Natural killer cell (primary cell): Measurements from ENCODE around the gene LRG1. TPM values are rescaled to one million over a fixed set of nuclear protein-coding genes. Genes with fewer than 3 reads are reported as not detected.

ENCODE experiments used
- ATAC-seq, 3 donors: fragments of 150-1000 bp in 2 of 3; fragments of 200-7000 bp in 1 of 3; cut with Tn5 transposase; 1 replicate in 1 of 3; 2 replicates in 2 of 3; pipeline ENCODE4 v1.10.0; 2021; ENCODE audit warnings: mild to moderate bottlenecking in 2 of 3, moderate library complexity in 2 of 3
- DNase-seq, 2 donors: peaks; one replicate each; pipeline versions ENCODE4 v3.0.0 to v3.0.0-alpha.2; 2013 to 2021; ENCODE audit warnings: mixed read lengths in 1 of 2
- H3K27ac ChIP-seq: one replicate; pipeline ENCODE4 v1.5.1; 2013; ENCODE audit warnings: mild to moderate bottlenecking, low read length
- H3K27me3 ChIP-seq: one replicate; pipeline ENCODE4 v1.6.1; 2013; ENCODE audit warnings: low read length; ENCODE audit not compliant: control insufficient read depth, insufficient read depth
- H3K36me3 ChIP-seq: one replicate; pipeline ENCODE4 v1.6.1; 2013; ENCODE audit warnings: low read length; ENCODE audit not compliant: control insufficient read depth, insufficient read depth
- H3K4me1 ChIP-seq: one replicate; pipeline ENCODE4 v1.6.1; 2013; ENCODE audit warnings: low read length; ENCODE audit not compliant: control insufficient read depth, insufficient read depth
- H3K4me3 ChIP-seq: one replicate; pipeline ENCODE4 v1.5.1; 2013; ENCODE audit warnings: low read length
- H3K9me3 ChIP-seq: one replicate; pipeline ENCODE4 v1.6.1; 2013; ENCODE audit warnings: low read length; ENCODE audit not compliant: control insufficient read depth, insufficient read depth
- H3K27ac Mint-ChIP-seq, 2 donors: one replicate each; pipeline ENCODE4 v1.8.0; 2022; ENCODE audit warnings: mild to moderate bottlenecking in 2 of 2, mixed read lengths in 2 of 2, moderate library complexity in 1 of 2
- H3K27me3 Mint-ChIP-seq, 2 donors: one replicate each; pipeline ENCODE4 v1.8.0; 2022; ENCODE audit warnings: low read depth in 2 of 2, mixed read lengths in 2 of 2
- H3K36me3 Mint-ChIP-seq: one replicate; pipeline ENCODE4 v1.8.0; 2022; ENCODE audit warnings: mixed read lengths
- H3K4me1 Mint-ChIP-seq, 2 donors: one replicate each; pipeline ENCODE4 v1.8.0; 2022; ENCODE audit warnings: mixed read lengths in 2 of 2
- H3K4me3 Mint-ChIP-seq: one replicate; pipeline ENCODE4 v1.8.0; 2022; ENCODE audit warnings: mild to moderate bottlenecking, moderate library complexity, mixed read lengths
- H3K9me3 Mint-ChIP-seq, 2 donors: one replicate each; pipeline ENCODE4 v1.8.0; 2022; ENCODE audit warnings: mixed read lengths in 2 of 2
- WGBS: methylation state at CpG from one replicate; pipeline ENCODE4 v1.1.7; 2013; ENCODE audit warnings: missing lambda C conversion rate; ENCODE audit not compliant: insufficient coverage; 5-methylcytosine and 5-hydroxymethylcytosine counted together
- intact Hi-C: fragments of 100-400 bp; cut with micrococcal nuclease; formaldehyde crosslinking; loops from one replicate; pipeline ENCODE4 v1.14.2; 2022
- total RNA-seq, 4 donors: library from RNA; stranded (reverse); fragments of 120-200 nt in 1 of 4; gene quantifications; one replicate each; pipeline versions ENCODE4 v1.2.3 to v1.2.4, GENCODE V29; 2013 to 2022
- TF ChIP-seq, protein P1 (sequence below): fragments of 200-600 bp; IDR thresholded peaks from one replicate; pipeline ENCODE4 v1.8.0; 2022; ENCODE audit warnings: antibody characterized with exemption

Gene LRG1
- total RNA-seq, 3 donors from 2014 or later (not counting 1 experiment from before 2014, with no cell fraction given) = 1.8 TPM; not detected in 2

DNA sequence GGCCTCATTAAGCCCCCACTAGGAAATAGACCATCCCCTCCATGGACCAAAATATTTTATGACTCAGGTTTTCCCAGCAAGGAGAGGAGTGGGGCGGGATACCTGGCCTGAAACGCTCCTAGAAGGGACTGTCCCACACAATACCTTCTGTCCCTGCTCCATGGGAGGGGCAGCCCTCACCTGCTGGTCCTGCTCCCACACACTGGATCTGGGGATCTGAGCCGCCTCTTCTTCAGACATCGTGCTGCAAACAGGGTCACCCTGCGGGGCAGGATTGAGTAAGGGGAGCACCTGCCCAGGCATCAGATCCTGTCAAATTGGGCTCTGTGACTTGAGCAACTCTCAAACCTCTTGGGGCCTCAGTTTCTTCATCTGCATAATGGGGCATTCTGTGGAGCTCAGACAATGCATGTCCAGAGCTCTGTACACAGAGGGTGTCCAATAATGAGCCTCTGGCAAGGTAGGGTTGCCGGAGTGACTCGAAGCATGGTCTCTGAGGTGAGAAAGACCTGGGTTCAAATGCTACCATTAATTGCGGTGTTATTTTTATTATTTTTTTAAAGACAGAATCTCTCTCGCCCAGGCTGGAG lies 5.9 kb downstream of the LRG1 start:
- Histone ChIP-seq H3K4me1 (peaks cover 9% of the 10 kb centered on the region), H3K36me3 (no peaks in the 10 kb centered on the region), H3K27me3 (peaks cover 3% of the 10 kb centered on the region), H3K9me3 (no peaks in the 10 kb centered on the region), H3K27ac (no peak overlapping the region), H3K4me3 (no peak overlapping the region)
- DNase-seq (no peak), ATAC-seq (no peak)
- Mint-ChIP-seq H3K27me3 (peaks cover 0 to 11% of the 10 kb centered on the region in 2 donors), H3K36me3 (no peaks in the 10 kb centered on the region), H3K4me1 (no peaks in the 10 kb centered on the region), H3K9me3 (no peaks in the 10 kb centered on the region), H3K27ac (no peak overlapping the region), H3K4me3 (no peak overlapping the region)
- WGBS = 86% methylated on average over 9 of the region's 9 CpGs
- TF ChIP-seq, protein P1, sequence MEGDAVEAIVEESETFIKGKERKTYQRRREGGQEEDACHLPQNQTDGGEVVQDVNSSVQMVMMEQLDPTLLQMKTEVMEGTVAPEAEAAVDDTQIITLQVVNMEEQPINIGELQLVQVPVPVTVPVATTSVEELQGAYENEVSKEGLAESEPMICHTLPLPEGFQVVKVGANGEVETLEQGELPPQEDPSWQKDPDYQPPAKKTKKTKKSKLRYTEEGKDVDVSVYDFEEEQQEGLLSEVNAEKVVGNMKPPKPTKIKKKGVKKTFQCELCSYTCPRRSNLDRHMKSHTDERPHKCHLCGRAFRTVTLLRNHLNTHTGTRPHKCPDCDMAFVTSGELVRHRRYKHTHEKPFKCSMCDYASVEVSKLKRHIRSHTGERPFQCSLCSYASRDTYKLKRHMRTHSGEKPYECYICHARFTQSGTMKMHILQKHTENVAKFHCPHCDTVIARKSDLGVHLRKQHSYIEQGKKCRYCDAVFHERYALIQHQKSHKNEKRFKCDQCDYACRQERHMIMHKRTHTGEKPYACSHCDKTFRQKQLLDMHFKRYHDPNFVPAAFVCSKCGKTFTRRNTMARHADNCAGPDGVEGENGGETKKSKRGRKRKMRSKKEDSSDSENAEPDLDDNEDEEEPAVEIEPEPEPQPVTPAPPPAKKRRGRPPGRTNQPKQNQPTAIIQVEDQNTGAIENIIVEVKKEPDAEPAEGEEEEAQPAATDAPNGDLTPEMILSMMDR = no peak
- intact Hi-C loops = no loop called here

DNA sequence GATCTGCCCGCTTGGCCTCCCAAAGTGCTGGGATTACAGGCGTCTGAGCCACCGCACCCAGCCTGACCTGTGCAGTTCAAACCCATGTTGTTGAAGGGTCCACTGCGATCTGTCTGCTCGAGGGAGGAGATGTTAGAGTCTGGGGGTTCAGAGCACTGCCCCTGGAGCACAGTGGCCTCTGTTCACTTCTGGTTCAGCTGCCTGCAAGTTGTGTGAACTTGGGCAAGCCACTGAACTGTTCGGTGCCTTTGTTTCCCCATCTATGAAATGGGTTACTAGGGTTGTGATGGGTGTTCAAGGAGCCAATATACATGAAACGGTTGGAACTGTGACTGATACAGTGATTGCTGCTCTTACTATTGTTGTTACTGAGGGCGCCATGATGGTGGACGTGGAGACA lies 6.5 kb downstream of the LRG1 start:
- Mint-ChIP-seq H3K4me1 (no peaks in the 10 kb centered on the region), H3K27ac (no peak overlapping the region), H3K36me3 (no peaks in the 10 kb centered on the region), H3K27me3 (peaks cover 0 to 11% of the 10 kb centered on the region in 2 donors), H3K4me3 (no peak overlapping the region), H3K9me3 (no peaks in the 10 kb centered on the region)
- ATAC-seq (no peak), DNase-seq (no peak)
- Histone ChIP-seq H3K9me3 (no peaks in the 10 kb centered on the region), H3K4me3 (no peak overlapping the region), H3K27me3 (peaks cover 3% of the 10 kb centered on the region), H3K4me1 (peaks cover 9% of the 10 kb centered on the region), H3K36me3 (no peaks in the 10 kb centered on the region), H3K27ac (no peak overlapping the region)
- 88% methylated on average over 9 of the region's 9 CpGs for WGBS
- intact Hi-C loops = no loop called here
- TF ChIP-seq, protein P1 = no peak

DNA sequence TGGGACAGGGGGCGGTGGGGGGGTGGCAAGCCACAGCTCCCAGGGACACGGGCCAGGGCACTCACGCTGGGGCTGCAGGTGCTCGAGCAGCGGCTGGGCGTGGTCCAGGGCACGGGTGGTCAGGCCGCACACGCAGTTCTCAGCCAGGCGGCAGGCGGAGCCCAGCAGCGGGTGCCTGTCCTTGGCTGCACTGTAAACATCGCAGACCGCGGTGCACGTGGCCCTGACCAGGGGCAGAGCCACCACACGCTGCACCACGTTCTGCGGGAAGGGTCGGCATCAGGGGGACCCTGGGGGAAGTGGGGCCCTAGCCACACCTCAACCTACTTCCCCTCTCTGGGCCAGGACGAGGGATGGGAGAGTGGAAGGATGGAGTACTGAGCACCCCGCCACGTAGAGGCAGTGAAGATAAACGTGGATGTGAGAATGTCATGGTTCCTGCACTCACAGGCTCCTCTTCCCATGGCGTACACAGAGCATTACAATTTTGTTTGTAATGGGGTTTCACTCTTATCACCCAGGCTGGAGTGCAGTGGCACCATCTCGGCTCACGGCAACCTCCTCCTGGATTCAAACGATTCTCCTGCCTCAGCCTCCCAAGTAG lies 8.2 kb downstream of the LRG1 start:
- intact Hi-C loops = no loop called here
- no peaks in the 10 kb centered on the region for H3K9me3 ChIP-seq
- Mint-ChIP-seq H3K27ac (no peak overlapping the region), H3K4me3 (no peak overlapping the region), H3K27me3 (peaks cover 0 to 11% of the 10 kb centered on the region in 2 donors), H3K4me1 (no peaks in the 10 kb centered on the region), H3K9me3 (no peaks in the 10 kb centered on the region), H3K36me3 (no peaks in the 10 kb centered on the region)
- H3K4me1 ChIP-seq = peaks cover 9% of the 10 kb centered on the region
- H3K27ac ChIP-seq = no peak overlapping the region
- TF ChIP-seq, protein P1 = no peak
- H3K36me3 ChIP-seq = no peaks in the 10 kb centered on the region
- H3K27me3 ChIP-seq = no peaks in the 10 kb centered on the region
- DNase-seq (no peak), ATAC-seq (no peak)
- WGBS = 46% methylated on average over 22 of the region's 28 CpGs
- no peak overlapping the region for H3K4me3 ChIP-seq
